OCI-LY1 (cell line): ENCODE data around the gene EVI5L.

Experiments
- H2AFZ ChIP-seq: fragments of 200-600 bp; sonication (generic), shearing (Covaris generic); 2 replicates; pipeline ENCODE4 v1.6.0; 2014; ENCODE audit warnings: antibody characterized with exemption, mild to moderate bottlenecking, low read length
- H3F3A ChIP-seq: fragments of 200-600 bp; sonication (generic), shearing (Covaris generic); 2 replicates; pipeline ENCODE4 v1.6.0; 2014; ENCODE audit warnings: mild to moderate bottlenecking, antibody characterized with exemption, low read length, moderate library complexity; ENCODE audit not compliant: insufficient read depth
- H3K27ac ChIP-seq: fragments of 200-600 bp; sonication (generic); 2 replicates; pipeline ENCODE4 v1.5.1; 2014; ENCODE audit warnings: low read length, mixed run types, mild to moderate bottlenecking, low read depth; ENCODE audit not compliant: poor library complexity, severe bottlenecking
- H3K27me3 ChIP-seq: fragments of 200-600 bp; sonication (generic); 2 replicates; pipeline ENCODE4 v1.6.0; 2014; ENCODE audit warnings: antibody characterized with exemption, mild to moderate bottlenecking, low read length, moderate library complexity; ENCODE audit not compliant: insufficient read depth
- H3K36me3 ChIP-seq: fragments of 200-600 bp; sonication (generic); 2 replicates; pipeline ENCODE4 v1.6.1; 2014; ENCODE audit warnings: mild to moderate bottlenecking, antibody characterized with exemption, low read length, moderate library complexity, mixed read lengths; ENCODE audit not compliant: insufficient read depth
- H3K4me1 ChIP-seq: fragments of 200-600 bp; sonication (generic); 2 replicates; pipeline ENCODE4 v1.5.1; 2014; ENCODE audit warnings: mild to moderate bottlenecking, low read length, moderate library complexity; ENCODE audit not compliant: insufficient read depth, severe bottlenecking
- H3K4me2 ChIP-seq: fragments of 200-600 bp; sonication (generic), shearing (Covaris generic); 2 replicates; pipeline ENCODE4 v1.6.1; 2014; ENCODE audit warnings: low read length
- H3K4me3 ChIP-seq: fragments of 200-600 bp; sonication (generic); 2 replicates; pipeline ENCODE4 v1.5.1; 2014; ENCODE audit warnings: low read length, low read depth, mild to moderate bottlenecking, mixed read lengths; ENCODE audit not compliant: poor library complexity, severe bottlenecking
- H3K79me2 ChIP-seq: fragments of 200-600 bp; shearing (Covaris generic); 2 replicates; pipeline ENCODE4 v1.6.1; 2016; ENCODE audit warnings: mixed run types, low read length, mixed read lengths; ENCODE audit not compliant: insufficient read depth
- H3K9ac ChIP-seq: fragments of 200-600 bp; sonication (generic), shearing (Covaris generic); 2 replicates; pipeline ENCODE4 v1.6.1; 2014; ENCODE audit warnings: mild to moderate bottlenecking, low read length, mixed read lengths
- H3K9me2 ChIP-seq: fragments of 200-600 bp; sonication (generic), shearing (Covaris generic); 2 replicates; pipeline ENCODE4 v1.6.1; 2014; ENCODE audit warnings: low read depth, mild to moderate bottlenecking, low read length, mixed read lengths
- H3K9me3 ChIP-seq: fragments of 200-600 bp; shearing (Covaris generic); 2 replicates; pipeline ENCODE4 v1.6.1; 2014; ENCODE audit warnings: low read length, mixed read lengths
- H4K20me1 ChIP-seq: fragments of 200-600 bp; sonication (generic), shearing (Covaris generic); 2 replicates; pipeline ENCODE4 v1.6.0; 2016; ENCODE audit warnings: mild to moderate bottlenecking, low read length; ENCODE audit not compliant: insufficient read depth
- EZH2 ChIP-seq: fragments of 200-600 bp; sonication (generic), shearing (Covaris generic); IDR thresholded peaks from 2 replicates; pipeline ENCODE4 v1.8.0; 2017; ENCODE audit warnings: borderline replicate concordance, mixed run types, mild to moderate bottlenecking, antibody characterized with exemption, low read length, moderate library complexity, mixed read lengths
- TF ChIP-seq, protein P1 (sequence below): fragments of 200-600 bp; sonication (generic), shearing (Covaris generic); IDR thresholded peaks from 2 replicates; pipeline ENCODE4 v1.5.1; 2017; ENCODE audit warnings: mild to moderate bottlenecking, antibody characterized with exemption, low read length, moderate library complexity, mixed read lengths

Gene EVI5L

DNA sequence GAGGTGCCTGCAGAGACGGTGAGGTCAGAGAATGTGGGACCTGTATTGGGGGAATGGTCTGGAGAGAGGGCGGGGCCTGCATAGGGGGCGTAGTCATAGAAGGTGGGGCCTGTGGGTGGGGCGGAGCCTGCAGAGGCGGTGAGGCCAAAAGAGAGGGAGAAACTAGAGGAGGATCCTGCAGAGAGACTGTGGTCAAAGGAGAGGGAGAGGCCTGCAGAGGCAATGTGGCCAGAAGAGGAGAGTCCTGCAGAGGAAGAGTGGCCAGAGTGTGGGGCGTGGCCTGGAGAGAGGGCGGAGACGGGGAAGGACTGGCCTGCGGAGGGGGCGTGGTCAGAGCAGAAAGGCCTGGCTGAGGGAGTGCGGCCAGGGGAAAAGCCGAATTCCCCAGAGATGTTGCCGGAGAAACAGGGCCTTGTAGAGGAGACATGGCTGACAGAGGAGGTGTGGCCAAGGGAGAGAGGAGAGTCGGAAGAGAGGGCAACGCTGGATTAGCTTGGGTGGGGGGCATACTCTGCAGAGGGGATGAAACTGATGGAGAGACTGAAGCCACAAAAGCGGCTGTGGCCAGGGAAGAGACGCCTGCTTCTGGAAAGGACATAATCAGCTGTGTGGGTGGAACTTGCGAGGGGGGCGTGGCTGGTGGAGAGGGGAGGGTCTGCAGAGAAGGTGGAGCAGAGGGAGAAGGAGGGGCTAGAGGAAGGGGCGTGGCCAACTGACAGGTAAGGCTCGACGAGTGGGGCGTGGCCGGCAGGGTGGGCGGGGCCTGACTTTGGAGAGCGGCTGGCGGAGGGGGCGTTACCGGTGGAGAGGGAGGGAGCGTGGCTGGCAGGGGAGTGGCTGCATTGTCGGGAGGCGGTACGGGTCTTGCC lies 41.7 kb downstream of the EVI5L start:
- 0 out of 2 replicates have a peak, but pooled peaks cover 3% of the 10 kb centered on the region for H3F3A ChIP-seq
- H3K9ac ChIP-seq: no peak overlapping the region
- no peaks in the 10 kb centered on the region for H3K9me3 ChIP-seq
- no peaks in the 10 kb centered on the region for H4K20me1 ChIP-seq
- no peak overlapping the region for H3K4me3 ChIP-seq
- H3K36me3 ChIP-seq: no peaks in the 10 kb centered on the region
- no peaks in the 10 kb centered on the region for H3K9me2 ChIP-seq
- no peak overlapping the region for H3K27ac ChIP-seq
- TF ChIP-seq EZH2: no peak
- TF ChIP-seq, protein P1, sequence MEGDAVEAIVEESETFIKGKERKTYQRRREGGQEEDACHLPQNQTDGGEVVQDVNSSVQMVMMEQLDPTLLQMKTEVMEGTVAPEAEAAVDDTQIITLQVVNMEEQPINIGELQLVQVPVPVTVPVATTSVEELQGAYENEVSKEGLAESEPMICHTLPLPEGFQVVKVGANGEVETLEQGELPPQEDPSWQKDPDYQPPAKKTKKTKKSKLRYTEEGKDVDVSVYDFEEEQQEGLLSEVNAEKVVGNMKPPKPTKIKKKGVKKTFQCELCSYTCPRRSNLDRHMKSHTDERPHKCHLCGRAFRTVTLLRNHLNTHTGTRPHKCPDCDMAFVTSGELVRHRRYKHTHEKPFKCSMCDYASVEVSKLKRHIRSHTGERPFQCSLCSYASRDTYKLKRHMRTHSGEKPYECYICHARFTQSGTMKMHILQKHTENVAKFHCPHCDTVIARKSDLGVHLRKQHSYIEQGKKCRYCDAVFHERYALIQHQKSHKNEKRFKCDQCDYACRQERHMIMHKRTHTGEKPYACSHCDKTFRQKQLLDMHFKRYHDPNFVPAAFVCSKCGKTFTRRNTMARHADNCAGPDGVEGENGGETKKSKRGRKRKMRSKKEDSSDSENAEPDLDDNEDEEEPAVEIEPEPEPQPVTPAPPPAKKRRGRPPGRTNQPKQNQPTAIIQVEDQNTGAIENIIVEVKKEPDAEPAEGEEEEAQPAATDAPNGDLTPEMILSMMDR: no peak
- H2AFZ ChIP-seq: no peak overlapping the region
- H3K4me1 ChIP-seq: peaks cover 14% of the 10 kb centered on the region
- no peak overlapping the region for H3K4me2 ChIP-seq
- H3K79me2 ChIP-seq: no peaks in the 10 kb centered on the region
- H3K27me3 ChIP-seq: no peaks in the 10 kb centered on the region

DNA sequence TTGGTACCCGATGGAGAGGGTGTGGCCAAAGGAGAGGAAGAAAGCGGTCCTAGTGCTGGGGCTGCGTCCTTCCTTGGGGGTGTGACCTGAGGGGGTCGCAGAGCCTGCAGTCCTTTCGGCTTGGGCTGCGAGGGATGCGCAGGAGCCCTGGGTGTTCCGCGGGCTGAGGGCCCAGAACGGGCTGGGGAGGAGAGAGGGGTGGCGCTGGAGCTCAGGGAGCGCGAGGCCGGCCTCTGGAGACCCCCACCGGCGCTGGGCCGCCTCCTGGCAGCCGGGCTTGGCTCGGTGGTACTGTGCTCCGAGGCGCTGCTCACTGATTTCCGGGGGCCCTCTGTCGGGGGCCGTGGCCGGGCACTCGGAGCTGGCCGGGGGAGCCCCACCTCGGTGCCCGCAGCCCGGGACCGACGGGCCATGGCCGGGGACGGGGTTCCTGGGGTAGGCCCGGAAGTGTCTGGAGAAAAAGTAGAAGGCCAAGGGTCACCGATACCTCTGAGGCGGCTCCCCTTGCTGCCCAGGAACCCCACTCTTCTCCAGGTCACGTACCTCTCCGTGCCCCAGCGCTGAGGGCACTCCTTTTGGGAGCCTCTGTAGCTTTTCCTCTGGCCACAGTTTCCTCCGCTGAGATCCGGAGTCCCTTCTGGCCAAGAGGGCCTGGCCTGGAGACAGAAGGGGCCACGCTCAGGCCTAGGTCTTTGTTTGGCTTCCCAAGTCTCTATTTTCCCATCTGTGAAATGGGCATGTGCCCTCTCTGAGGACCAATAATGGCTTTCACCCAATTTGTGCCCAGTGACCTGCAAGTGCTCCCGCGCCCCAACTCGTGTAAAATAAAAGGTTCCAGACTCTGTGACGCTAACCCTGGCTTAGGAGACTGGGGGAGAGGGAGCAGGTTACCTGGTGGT lies 42.5 kb downstream of the EVI5L start:
- Histone ChIP-seq H3F3A (0 out of 2 replicates have a peak, but pooled peaks cover 3% of the 10 kb centered on the region), H3K36me3 (no peaks in the 10 kb centered on the region), H4K20me1 (no peaks in the 10 kb centered on the region), H3K27me3 (no peaks in the 10 kb centered on the region), H3K9me2 (no peaks in the 10 kb centered on the region), H3K9me3 (no peaks in the 10 kb centered on the region), H3K27ac (no peak overlapping the region), H3K4me1 (peaks cover 14% of the 10 kb centered on the region), H3K4me2 (no peak overlapping the region), H3K4me3 (no peak overlapping the region), H3K79me2 (no peaks in the 10 kb centered on the region), H3K9ac (no peak overlapping the region), H2AFZ (no peak overlapping the region)
- no peak for TF ChIP-seq EZH2
- TF ChIP-seq, protein P1: no peak

DNA sequence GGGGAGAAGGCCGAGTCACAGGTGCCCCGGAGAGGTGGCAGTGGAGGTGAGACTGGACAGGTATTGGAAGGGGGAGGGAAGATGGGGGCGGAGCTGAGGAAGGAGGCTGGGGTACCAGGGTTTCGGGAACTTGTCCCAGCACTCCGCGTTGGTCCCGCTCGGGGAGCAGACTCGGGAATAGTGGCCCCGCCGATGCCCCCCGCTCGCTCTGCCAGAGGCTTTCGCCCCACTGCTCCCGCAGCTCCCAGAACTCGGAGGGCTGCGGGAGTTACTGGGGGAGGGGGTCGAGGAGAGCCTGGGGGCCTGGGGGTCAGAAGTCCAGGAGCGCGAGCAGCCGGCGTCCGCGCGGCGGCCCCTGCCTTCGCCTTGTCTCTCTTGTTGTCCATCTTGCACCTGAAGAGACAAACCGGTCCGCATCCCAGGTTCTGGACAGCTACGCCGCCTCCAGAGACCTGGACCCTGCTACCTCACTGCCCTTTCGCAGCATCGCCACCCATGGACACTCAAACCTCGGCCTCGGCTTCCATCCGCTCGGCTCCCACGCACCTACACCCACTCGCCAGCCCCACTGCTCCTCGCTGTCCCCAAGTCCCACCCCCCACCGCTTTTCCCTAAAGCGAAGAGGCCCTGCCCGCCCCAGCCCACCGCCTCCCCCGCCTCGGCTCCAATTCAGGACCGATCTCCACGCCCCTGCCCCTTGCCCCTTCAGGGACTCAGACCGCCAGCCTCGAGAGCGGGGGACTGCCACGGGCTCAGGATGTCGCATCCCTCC lies 43.5 kb downstream of the EVI5L start:
- no peaks in the 10 kb centered on the region for H3K79me2 ChIP-seq
- H4K20me1 ChIP-seq: no peaks in the 10 kb centered on the region
- peak overlapping the region; percentile 31 for H3K4me3 ChIP-seq
- TF ChIP-seq EZH2: no peak
- TF ChIP-seq, protein P1: no peak
- H3K9me2 ChIP-seq: no peaks in the 10 kb centered on the region
- H3K27ac ChIP-seq: no peak overlapping the region
- no peak overlapping the region for H2AFZ ChIP-seq
- H3K9me3 ChIP-seq: no peaks in the 10 kb centered on the region
- no peak overlapping the region for H3K9ac ChIP-seq
- no peaks in the 10 kb centered on the region for H3K36me3 ChIP-seq
- no peaks in the 10 kb centered on the region for H3K27me3 ChIP-seq
- 0 out of 2 replicates have a peak, but pooled peaks cover 3% of the 10 kb centered on the region for H3F3A ChIP-seq
- no peak overlapping the region for H3K4me2 ChIP-seq
- peaks cover 11% of the 10 kb centered on the region for H3K4me1 ChIP-seq
